Fibroblast of the aortic adventitia (primary cell): ENCODE measurements around the gene ARHGAP10. TPM values are rescaled to one million over a fixed set of nuclear protein-coding genes. Genes with fewer than 3 reads are reported as not detected.

Source experiments
- DNase-seq: peaks from one replicate; pipeline ENCODE4 v3.0.0-alpha.2; 2010; ENCODE audit warnings: low read depth
- H3K4me3 ChIP-seq: 2 replicates; pipeline ENCODE4 v1.5.1; 2011; ENCODE audit warnings: low read depth, mild to moderate bottlenecking, control low read depth, low read length, moderate library complexity
- CTCF ChIP-seq: IDR thresholded peaks from 2 replicates; pipeline ENCODE4 v1.5.1; 2011; ENCODE audit warnings: mild to moderate bottlenecking, low read length, control low read depth, inconsistent platforms; ENCODE audit not compliant: insufficient read depth
- total RNA-seq: library from RNA; depleted of rRNA; stranded (reverse); fragments of >200 nt; gene quantifications from 2 replicates; pipeline ENCODE4 v1.2.3, GENCODE V29; 2012; ENCODE audit warnings: low replicate concordance

Gene ARHGAP10
- total RNA-seq, 1 donor: 45.0 TPM

- H3K4me3 ChIP-seq: no peak overlapping the region
- TF ChIP-seq CTCF: no peak
- DNase-seq: no peak
These were observed 18.0 kb downstream of the ARHGAP10 start for GRCh38 chr4:147749811-147750321.

DNA sequence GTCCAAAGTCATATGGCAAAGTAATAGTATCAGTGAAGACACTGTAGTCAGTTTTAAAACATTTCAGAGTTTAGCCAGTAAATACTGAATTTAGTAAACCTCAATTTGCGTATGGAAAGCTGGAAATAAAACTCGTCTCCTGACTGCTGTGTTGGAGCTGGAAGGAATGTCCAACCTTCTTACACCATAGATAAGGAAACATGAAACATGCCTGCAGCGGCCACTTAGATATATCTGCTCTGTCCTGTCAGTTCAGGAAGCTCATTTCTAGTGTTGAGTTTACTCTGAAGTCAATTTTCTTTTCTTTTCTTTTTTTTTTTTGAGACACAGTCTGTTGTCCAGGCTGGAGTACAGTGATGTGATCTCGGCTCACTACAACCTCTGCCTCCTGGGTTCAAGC, 21.2 kb downstream of the ARHGAP10 start:
- DNase-seq: peak; percentile 52
- no peak for TF ChIP-seq CTCF
- no peak overlapping the region for H3K4me3 ChIP-seq

DNA sequence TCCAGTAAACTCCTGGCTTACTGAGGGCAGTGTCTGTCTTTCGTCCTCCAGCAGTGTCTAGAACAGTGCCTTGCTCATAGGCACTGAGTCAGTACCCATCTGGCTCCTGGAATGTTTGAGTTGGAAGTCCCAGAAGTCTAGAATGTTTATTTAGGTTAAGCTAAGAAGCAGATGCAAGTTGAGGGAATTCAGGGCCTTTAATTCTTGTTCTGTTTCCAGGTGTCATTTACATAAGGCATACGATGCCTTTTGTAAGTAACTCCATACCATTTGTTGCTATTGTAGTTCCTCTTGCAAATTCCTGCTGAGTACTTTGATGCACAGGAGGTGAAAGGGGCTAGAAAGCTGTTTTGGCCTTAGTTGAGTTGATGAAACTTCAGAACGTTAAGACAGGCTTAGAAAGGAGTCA, 22.2 kb downstream of the ARHGAP10 start:
- peak overlapping the region; percentile 19 for H3K4me3 ChIP-seq
- DNase-seq: peak; percentile 89
- no peak for TF ChIP-seq CTCF

GRCh38 chr4:147755561-147756295, 23.8 kb downstream of the ARHGAP10 start:
- DNase-seq: peak; percentile 86
- H3K4me3 ChIP-seq: peak overlapping the region; percentile 23
- TF ChIP-seq CTCF: no peak

DNA sequence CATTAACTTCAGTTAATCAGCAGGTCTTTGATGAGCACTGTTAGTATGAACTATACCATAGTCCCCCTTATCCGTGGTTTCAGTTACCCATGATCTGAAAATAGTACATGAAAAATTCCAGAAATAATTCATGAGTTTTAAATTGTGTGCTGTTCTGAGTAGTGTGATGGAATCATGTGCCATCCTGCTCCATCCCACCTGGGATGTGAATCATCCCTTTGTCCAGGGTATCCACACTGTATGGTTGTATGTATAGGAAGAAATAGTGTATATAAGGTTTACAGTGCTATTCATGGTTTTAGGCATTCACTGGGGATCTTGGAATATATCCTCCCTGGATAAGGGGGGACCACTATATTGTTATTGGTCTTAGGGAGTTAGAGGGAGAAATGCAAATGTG, 24.5 kb downstream of the ARHGAP10 start:
- TF ChIP-seq CTCF: no peak
- H3K4me3 ChIP-seq: no peak overlapping the region
- DNase-seq: no peak

GRCh38 chr4:147760176-147760575, 28.3 kb downstream of the ARHGAP10 start:
- TF ChIP-seq CTCF: no peak
- DNase-seq: no peak
- no peak overlapping the region for H3K4me3 ChIP-seq
